Effector memory CD4-positive, alpha-beta T cell (primary cell): ENCODE data around the gene SLC41A3.

Experiments
- DNase-seq, 3 donors: peaks; one replicate each; pipeline ENCODE4 v3.0.0-alpha.2; 2020
- H3K27ac ChIP-seq: 2 replicates; pipeline ENCODE4 v1.7.0; 2013; ENCODE audit warnings: mild to moderate bottlenecking, low read length, moderate library complexity; ENCODE audit not compliant: insufficient read depth, poor library complexity, severe bottlenecking
- H3K27me3 ChIP-seq: replicated peaks from 2 replicates; pipeline ENCODE4 v1.7.0; 2013; ENCODE audit warnings: mild to moderate bottlenecking, low read length; ENCODE audit not compliant: insufficient read depth, control insufficient read depth, poor library complexity, severe bottlenecking
- H3K36me3 ChIP-seq: 2 replicates; pipeline ENCODE4 v1.7.0; 2013; ENCODE audit warnings: mild to moderate bottlenecking, low read length, moderate library complexity; ENCODE audit not compliant: control insufficient read depth, insufficient read depth
- H3K4me1 ChIP-seq: 2 replicates; pipeline ENCODE4 v1.7.0; 2013; ENCODE audit warnings: low read length, mild to moderate bottlenecking; ENCODE audit not compliant: control insufficient read depth, insufficient read depth, poor library complexity, severe bottlenecking
- H3K4me3 ChIP-seq: 2 replicates; pipeline ENCODE4 v1.7.0; 2013; ENCODE audit warnings: low read length, low read depth, mild to moderate bottlenecking; ENCODE audit not compliant: insufficient read depth, poor library complexity, severe bottlenecking
- H3K9me3 ChIP-seq: 2 replicates; pipeline ENCODE4 v1.7.0; 2013; ENCODE audit warnings: mild to moderate bottlenecking, low read length, moderate library complexity; ENCODE audit not compliant: control insufficient read depth

SLC41A3 gene

GRCh38 chr3:126119976-126120375, 36.1 kb upstream of the SLC41A3 start:
- Histone ChIP-seq H3K27me3 (no peaks in the 10 kb centered on the region), H3K4me3 (no peak overlapping the region), H3K9me3 (no peaks in the 10 kb centered on the region), H3K27ac (no peak overlapping the region), H3K4me1 (no peaks in the 10 kb centered on the region), H3K36me3 (no peaks in the 10 kb centered on the region)
- DNase-seq = no peak

- H3K36me3 ChIP-seq = no peaks in the 10 kb centered on the region
- no peaks in the 10 kb centered on the region for H3K9me3 ChIP-seq
- no peak overlapping the region for H3K4me3 ChIP-seq
- no peaks in the 10 kb centered on the region for H3K27me3 ChIP-seq
- H3K4me1 ChIP-seq = no peaks in the 10 kb centered on the region
- no peak for DNase-seq
- H3K27ac ChIP-seq = no peak overlapping the region
Measured at GRCh38 chr3:126119008-126119675, 35.2 kb upstream of the SLC41A3 start.

GRCh38 chr3:126118591-126118990, 34.7 kb upstream of the SLC41A3 start:
- H3K4me3 ChIP-seq = no peak overlapping the region
- H3K4me1 ChIP-seq = no peaks in the 10 kb centered on the region
- H3K36me3 ChIP-seq = no peaks in the 10 kb centered on the region
- H3K27me3 ChIP-seq = no peaks in the 10 kb centered on the region
- no peak for DNase-seq
- no peak overlapping the region for H3K27ac ChIP-seq
- no peaks in the 10 kb centered on the region for H3K9me3 ChIP-seq

GRCh38 chr3:126117786-126118185, 33.9 kb upstream of the SLC41A3 start:
- no peak for DNase-seq
- Histone ChIP-seq H3K36me3 (no peaks in the 10 kb centered on the region), H3K27me3 (no peaks in the 10 kb centered on the region), H3K4me1 (no peaks in the 10 kb centered on the region), H3K27ac (no peak overlapping the region), H3K9me3 (no peaks in the 10 kb centered on the region), H3K4me3 (no peak overlapping the region)

- Histone ChIP-seq H3K27me3 (no peaks in the 10 kb centered on the region), H3K9me3 (no peaks in the 10 kb centered on the region), H3K36me3 (no peaks in the 10 kb centered on the region), H3K27ac (no peak overlapping the region), H3K4me3 (no peak overlapping the region), H3K4me1 (no peaks in the 10 kb centered on the region)
- no peak for DNase-seq
Measured at GRCh38 chr3:126117212-126117611, 33.3 kb upstream of the SLC41A3 start.

GRCh38 chr3:126116526-126116925, 32.6 kb upstream of the SLC41A3 start:
- H3K27me3 ChIP-seq = no peaks in the 10 kb centered on the region
- H3K4me3 ChIP-seq = no peak overlapping the region
- no peaks in the 10 kb centered on the region for H3K36me3 ChIP-seq
- DNase-seq = no peak
- no peaks in the 10 kb centered on the region for H3K9me3 ChIP-seq
- H3K4me1 ChIP-seq = no peaks in the 10 kb centered on the region
- H3K27ac ChIP-seq = no peak overlapping the region

GRCh38 chr3:126114443-126115386, 30.8 kb upstream of the SLC41A3 start:
- no peak for DNase-seq
- Histone ChIP-seq H3K9me3 (no peaks in the 10 kb centered on the region), H3K36me3 (no peaks in the 10 kb centered on the region), H3K27me3 (no peaks in the 10 kb centered on the region), H3K4me3 (no peak overlapping the region), H3K4me1 (no peaks in the 10 kb centered on the region), H3K27ac (no peak overlapping the region)

GRCh38 chr3:126113733-126114442, 30.0 kb upstream of the SLC41A3 start:
- Histone ChIP-seq H3K4me1 (no peaks in the 10 kb centered on the region), H3K27me3 (no peaks in the 10 kb centered on the region), H3K36me3 (no peaks in the 10 kb centered on the region), H3K9me3 (no peaks in the 10 kb centered on the region), H3K4me3 (no peak overlapping the region), H3K27ac (no peak overlapping the region)
- no peak for DNase-seq

GRCh38 chr3:126113238-126113555, 29.3 kb upstream of the SLC41A3 start:
- Histone ChIP-seq H3K4me3 (no peak overlapping the region), H3K9me3 (no peaks in the 10 kb centered on the region), H3K27me3 (no peaks in the 10 kb centered on the region), H3K27ac (no peak overlapping the region), H3K36me3 (no peaks in the 10 kb centered on the region), H3K4me1 (no peaks in the 10 kb centered on the region)
- DNase-seq = no peak
